ENCODE measurements around the gene CFI. TPM values are rescaled to one million over a fixed set of nuclear protein-coding genes. Genes with fewer than 3 reads are reported as not detected.
A peak's percentile ranks its signal among the peaks of the same experiment; 100 is the strongest.

Gene CFI
- total RNA-seq, 4 donors from 2014 or later: 1.1 to 6.0 (median 2.8) TPM

- WGBS, 2 donors: 87 to 92% methylated on average over 4 of the region's 4 CpGs
- intact Hi-C loops (cut with DNase I; ENCODE audit: low total_unique reads): no loop called here
- no peak overlapping the region for H3K4me3 ChIP-seq (ENCODE audit: low read depth, poor library complexity, severe bottlenecking)
- no peak for DNase-seq (ENCODE audit: low spot score in 2 of 2)
- TF ChIP-seq CTCF (IDR thresholded peaks at IDR 0.05) (no peak), POLR2A (IDR thresholded peaks at IDR 0.05) (no peak)
Measured at GRCh38 chr4:109719604-109720003, 82.2 kb downstream of the CFI start.

- no peak overlapping the region for H3K4me3 ChIP-seq (ENCODE audit: low read depth, poor library complexity, severe bottlenecking)
- intact Hi-C loops (cut with DNase I; ENCODE audit: low total_unique reads): no loop called here
- no peak for DNase-seq (ENCODE audit: low spot score in 2 of 2)
- no peak for TF ChIP-seq CTCF (IDR thresholded peaks at IDR 0.05)
- TF ChIP-seq POLR2A (IDR thresholded peaks at IDR 0.05): no peak
- WGBS, 2 donors: 95% methylated on average over 1 of the region's 1 CpG
Measured at GRCh38 chr4:109718759-109719158, 83.0 kb downstream of the CFI start.

- no peak for DNase-seq (ENCODE audit: low spot score in 2 of 2)
- TF ChIP-seq POLR2A (IDR thresholded peaks at IDR 0.05): no peak
- no peak for TF ChIP-seq CTCF (IDR thresholded peaks at IDR 0.05)
- no peak overlapping the region for H3K4me3 ChIP-seq (ENCODE audit: low read depth, poor library complexity, severe bottlenecking)
- WGBS, 2 donors: 60 to 72% methylated on average over 3 of the region's 3 CpGs
- intact Hi-C loops (cut with DNase I; ENCODE audit: low total_unique reads): no loop called here
Measured at GRCh38 chr4:109713500-109713899, 88.3 kb downstream of the CFI start.

GRCh38 chr4:109708990-109709389 is 92.8 kb downstream of the CFI start:
- no peak for DNase-seq (ENCODE audit: low spot score in 2 of 2)
- H3K4me3 ChIP-seq (ENCODE audit: low read depth, poor library complexity, severe bottlenecking): no peak overlapping the region
- TF ChIP-seq CTCF (IDR thresholded peaks at IDR 0.05): no peak
- no peak for TF ChIP-seq POLR2A (IDR thresholded peaks at IDR 0.05)
- WGBS, 2 donors: 88 to 100% methylated on average over 1 of the region's 1 CpG
- intact Hi-C loops (cut with DNase I; ENCODE audit: low total_unique reads): no loop called here

GRCh38 chr4:109708435-109708834 is 93.4 kb downstream of the CFI start:
- H3K4me3 ChIP-seq (ENCODE audit: low read depth, poor library complexity, severe bottlenecking): no peak overlapping the region
- DNase-seq (ENCODE audit: low spot score in 2 of 2): no peak
- intact Hi-C loops (cut with DNase I; ENCODE audit: low total_unique reads): no loop called here
- WGBS, 2 donors: 56 to 64% methylated on average over 2 of the region's 2 CpGs
- TF ChIP-seq CTCF (IDR thresholded peaks at IDR 0.05) (no peak), POLR2A (IDR thresholded peaks at IDR 0.05) (no peak)

- DNase-seq (ENCODE audit: low spot score in 2 of 2): no peak
- TF ChIP-seq CTCF (IDR thresholded peaks at IDR 0.05) (no peak), POLR2A (IDR thresholded peaks at IDR 0.05) (no peak)
- peak overlapping the region; percentile 57 for H3K4me3 ChIP-seq (ENCODE audit: low read depth, poor library complexity, severe bottlenecking)
- 4 to 5% methylated on average over 9 to 11 of the region's 11 CpGs for WGBS, 2 donors
- intact Hi-C loops (cut with DNase I; ENCODE audit: low total_unique reads): no loop called here
Measured at GRCh38 chr4:109703664-109704361, 98.0 kb downstream of the CFI start.

Measured in lower leg skin (tissue), 4 donors.